ENCODE measurements around the gene BCAM. TPM values are rescaled to one million over a fixed set of nuclear protein-coding genes. Genes with fewer than 3 reads are reported as not detected.
"Not testable (repeated sequence)": the region's sequence is repeated elsewhere in the genome, so short reads cannot be mapped to it uniquely, and the experiment has no call there.

BCAM gene
- 4.6 and 5.7 TPM in 2 replicates for total RNA-seq (2014; rRNA removed; shearing (Covaris generic))

- DNase-seq (ENCODE audit: low read depth): peak; percentile 74
Observed at GRCh38 chr19:44808463-44809371, at the start of gene BCAM. Gene BCAM (plus strand): TSS chr19:44809103. CDS start chr19:44809125, 22 bp downstream.

DNA sequence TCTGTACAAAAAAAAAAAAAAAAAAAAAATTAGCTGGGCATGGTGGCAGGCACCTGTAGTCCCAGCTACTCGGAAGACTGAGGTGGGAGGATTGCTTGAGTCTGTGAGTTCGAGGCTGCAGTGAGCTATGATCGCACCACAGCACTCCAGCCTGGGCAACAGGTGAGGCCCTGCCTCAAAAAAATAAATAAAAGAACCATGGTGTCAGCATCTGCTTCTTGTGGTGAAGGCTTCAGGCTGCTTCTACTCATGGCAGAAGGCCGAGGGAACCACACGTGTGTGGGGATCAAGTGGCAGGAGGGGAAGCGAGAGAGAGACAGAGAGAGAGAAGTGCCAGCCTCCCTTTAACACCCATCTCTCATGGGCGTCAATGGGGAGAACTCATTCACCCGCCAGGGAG lies 46.9 kb upstream of the BCAM start:
- no peak for DNase-seq (ENCODE audit: low read depth)

DNA sequence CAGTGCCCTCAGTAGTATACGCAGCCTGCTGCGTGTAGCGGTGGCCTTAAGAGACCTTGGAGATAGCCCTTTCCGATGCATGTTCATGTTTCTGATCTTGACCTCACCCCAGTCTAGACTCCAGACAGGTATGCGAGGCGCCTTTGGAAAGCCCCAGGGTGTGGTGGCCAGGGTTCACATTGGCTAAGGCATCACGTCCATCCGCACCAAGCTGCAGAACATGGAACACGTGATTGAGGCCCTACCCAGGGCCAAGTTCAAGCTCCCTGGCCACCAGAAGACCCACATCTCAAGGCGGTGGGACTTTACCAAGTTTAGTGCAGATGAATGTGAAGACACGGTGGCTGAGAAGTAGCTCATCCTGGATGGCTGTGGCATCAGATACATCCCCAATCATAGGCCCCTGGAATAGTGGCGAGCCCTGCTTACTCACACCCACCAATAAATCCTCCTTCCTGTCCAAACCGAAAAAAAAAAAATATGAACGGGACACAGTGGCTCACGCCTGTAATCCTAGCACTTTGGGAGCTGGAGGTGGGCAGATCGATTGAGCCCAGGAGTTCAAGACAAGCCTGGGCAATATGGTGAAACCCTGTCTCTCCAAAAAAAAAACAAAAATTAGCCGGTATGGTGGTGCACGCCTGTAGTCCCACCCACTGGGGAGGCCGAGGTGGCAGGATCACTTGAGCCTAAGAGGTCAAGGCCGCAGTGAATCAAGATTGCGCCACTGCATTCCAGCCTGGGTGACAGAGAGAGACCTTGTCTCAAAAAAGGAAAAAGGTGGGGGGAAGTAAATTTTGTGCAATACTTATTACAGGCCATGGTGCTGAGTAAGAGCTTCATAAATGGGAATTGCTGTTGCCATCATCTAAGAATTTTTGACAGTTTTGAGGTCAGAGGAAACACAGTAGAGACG lies 43.6 kb upstream of the BCAM start:
- no peak for DNase-seq (ENCODE audit: low read depth)

GRCh38 chr19:44765949-44766335 lies 43.0 kb upstream of the BCAM start:
- DNase-seq (ENCODE audit: low read depth): no peak

- no peak for DNase-seq (ENCODE audit: low read depth)
Observed at GRCh38 chr19:44767295-44768180, 41.4 kb upstream of the BCAM start.

- DNase-seq (ENCODE audit: low read depth): peak; percentile 95
Observed at GRCh38 chr19:44770550-44771257, 38.2 kb upstream of the BCAM start.

- not testable (repeated sequence) for DNase-seq (ENCODE audit: low read depth)
Observed at GRCh38 chr19:44772144-44772543, 36.8 kb upstream of the BCAM start.

- peak; percentile 55 for DNase-seq (ENCODE audit: low read depth)
Observed at GRCh38 chr19:44772959-44773358, 35.9 kb upstream of the BCAM start.

GRCh38 chr19:44775676-44776240 lies 33.1 kb upstream of the BCAM start:
- DNase-seq (ENCODE audit: low read depth): no peak

GRCh38 chr19:44776402-44777096 lies 32.4 kb upstream of the BCAM start:
- no peak for DNase-seq (ENCODE audit: low read depth)

- no peak for DNase-seq (ENCODE audit: low read depth)
Observed at GRCh38 chr19:44777715-44778347, 31.1 kb upstream of the BCAM start, which contains the start of gene CBLC. Gene CBLC (plus strand): TSS chr19:44777890. CDS start chr19:44777932, 42 bp downstream.

GRCh38 chr19:44779150-44779549 lies 29.8 kb upstream of the BCAM start:
- no peak for DNase-seq (ENCODE audit: low read depth)

DNA sequence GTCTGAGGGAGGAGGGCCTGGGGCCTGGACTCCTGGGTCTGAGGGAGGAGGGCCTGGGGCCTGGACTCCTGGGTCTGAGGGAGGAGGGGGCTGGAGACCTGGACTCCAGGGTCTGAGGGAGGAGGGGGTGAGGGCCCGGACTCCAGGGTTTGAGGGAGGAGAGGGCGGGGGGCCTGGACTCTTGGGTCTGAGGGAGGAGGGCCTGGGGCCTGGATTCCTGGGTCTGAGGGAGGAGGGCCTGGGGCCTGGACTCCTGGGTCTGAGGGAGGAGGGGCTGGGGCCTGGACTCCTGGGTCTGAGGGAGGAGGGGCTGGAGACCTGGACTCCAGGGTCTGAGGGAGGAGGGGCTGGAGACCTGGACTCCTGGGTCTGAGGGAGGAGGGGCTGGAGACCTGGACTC lies 27.2 kb upstream of the BCAM start:
- DNase-seq (ENCODE audit: low read depth): not testable (repeated sequence)

- no peak for DNase-seq (ENCODE audit: low read depth)
Observed at GRCh38 chr19:44782729-44783128, 26.2 kb upstream of the BCAM start.

DNA sequence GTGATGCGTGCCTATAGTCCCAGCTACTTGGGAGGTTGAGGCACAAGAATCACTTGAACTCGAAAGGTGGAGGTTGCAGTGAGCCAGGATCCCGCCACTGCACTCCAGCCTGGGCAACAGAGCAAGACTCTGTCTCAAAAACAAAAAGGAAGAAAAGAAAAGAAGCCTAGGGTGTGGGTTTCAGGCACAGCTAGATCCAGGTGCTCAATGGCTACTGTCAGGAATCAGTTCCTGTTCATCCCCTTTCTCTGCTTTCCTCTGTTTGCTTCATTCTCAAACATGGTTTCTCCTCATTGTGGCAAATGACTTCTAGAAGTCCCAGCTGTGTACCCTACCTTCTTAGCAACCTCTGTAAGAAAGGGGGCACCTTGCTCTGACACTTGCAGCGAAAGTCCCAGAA lies 25.4 kb upstream of the BCAM start:
- DNase-seq (ENCODE audit: low read depth): no peak

GRCh38 chr19:44785271-44785670 lies 23.6 kb upstream of the BCAM start:
- no peak for DNase-seq (ENCODE audit: low read depth)

DNA sequence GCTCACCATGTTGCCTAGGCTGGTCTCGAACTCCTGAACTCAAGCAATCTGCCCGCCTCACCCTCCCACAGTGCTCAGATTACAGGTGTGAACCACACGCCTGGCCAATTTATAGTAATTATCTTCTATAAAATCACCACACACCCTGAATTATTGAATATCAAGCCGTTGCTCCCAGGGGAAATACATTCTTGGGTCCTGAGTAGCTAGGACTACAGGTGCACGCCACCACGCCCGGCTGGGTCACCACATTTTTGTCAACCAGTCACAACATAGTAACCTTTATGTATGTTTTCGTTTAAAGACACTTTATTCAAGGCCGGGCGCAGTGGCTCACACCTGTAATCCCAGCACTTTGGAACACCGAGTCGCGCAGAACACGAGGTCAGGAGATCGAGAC lies 22.9 kb upstream of the BCAM start:
- DNase-seq (ENCODE audit: low read depth): no peak

DNA sequence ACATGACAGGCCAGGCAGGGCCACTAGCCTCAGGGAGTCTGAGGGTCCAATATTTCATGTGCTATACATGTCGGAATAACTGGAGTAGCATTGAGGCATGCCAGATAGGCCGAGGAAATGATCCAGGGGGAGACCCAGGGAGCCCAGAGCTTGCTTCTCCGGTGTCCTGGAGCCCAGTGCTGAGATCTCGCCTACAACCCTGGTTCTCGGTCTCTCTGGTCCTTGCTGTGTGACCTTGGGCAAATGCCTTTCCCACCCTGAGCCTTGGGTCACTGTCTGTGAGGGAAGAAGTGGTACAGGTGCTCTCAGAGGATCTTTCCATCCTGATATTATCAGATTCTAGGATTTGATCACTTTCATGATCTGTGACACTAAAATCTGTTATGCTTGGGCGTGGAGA lies 19.9 kb upstream of the BCAM start:
- DNase-seq (ENCODE audit: low read depth): no peak

DNA sequence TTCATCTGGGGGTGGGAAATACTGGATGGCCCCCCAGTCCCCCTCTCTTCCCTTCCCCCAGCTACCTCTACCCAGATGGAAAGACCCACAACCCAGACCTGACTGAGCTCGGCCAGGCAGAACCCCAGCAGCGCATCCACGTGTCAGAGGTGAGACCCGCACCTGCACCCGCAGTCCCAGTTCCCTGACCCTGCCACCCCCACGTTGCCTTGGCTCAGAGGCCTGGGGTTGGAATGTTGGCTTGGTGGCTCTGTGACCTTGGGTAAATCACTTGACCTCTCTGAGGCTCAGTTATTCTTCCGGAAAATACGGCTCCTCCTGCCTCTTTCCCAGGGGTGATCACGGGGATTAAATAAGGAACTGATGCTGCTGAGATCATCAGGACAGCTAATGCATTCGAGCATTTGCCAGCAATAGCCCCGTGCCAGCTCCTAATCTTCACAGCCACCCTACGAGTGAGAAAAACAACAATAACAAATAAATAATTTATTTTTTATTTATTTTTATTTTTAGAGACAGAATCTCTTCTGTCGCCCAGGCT lies 18.9 kb upstream of the BCAM start:
- DNase-seq (ENCODE audit: low read depth): no peak

Data from RPMI7951 (cell line).